Retinal pigment epithelial cell (primary cell): ENCODE results near the gene CYP24A1.

Experiments
- DNase-seq: peaks from one replicate; pipeline ENCODE4 v3.0.0-alpha.2; 2010; ENCODE audit warnings: low read depth
- H3K4me3 ChIP-seq: 2 replicates; pipeline ENCODE4 v1.5.1; 2011; ENCODE audit warnings: mild to moderate bottlenecking, low read length, control low read depth, moderate library complexity
- CTCF ChIP-seq: conservative IDR thresholded peaks from 2 replicates; pipeline ENCODE4 v1.5.1; 2011; ENCODE audit warnings: low read depth, low read length, control low read depth, inconsistent platforms

The CYP24A1 gene

GRCh38 chr20:54116550-54117235, 57.1 kb downstream of the CYP24A1 start:
- DNase-seq, result no peak
- H3K4me3 ChIP-seq, result no peak overlapping the region
- TF ChIP-seq CTCF, result no peak

- no peak for DNase-seq
Observed at GRCh38 chr20:54115172-54115854, 58.5 kb downstream of the CYP24A1 start.

GRCh38 chr20:54114109-54114508, 59.7 kb downstream of the CYP24A1 start:
- no peak for TF ChIP-seq CTCF
- DNase-seq, result no peak
- no peak overlapping the region for H3K4me3 ChIP-seq

More at GRCh38 chr20:54115172-54115854, 58.5 kb downstream of the CYP24A1 start:
- no peak for TF ChIP-seq CTCF
- no peak overlapping the region for H3K4me3 ChIP-seq

- no peak for TF ChIP-seq CTCF
- H3K4me3 ChIP-seq, result no peak overlapping the region
- no peak for DNase-seq
Observed at GRCh38 chr20:54113566-54113965, 60.2 kb downstream of the CYP24A1 start.

- DNase-seq, result no peak
- no peak overlapping the region for H3K4me3 ChIP-seq
- no peak for TF ChIP-seq CTCF
Observed at GRCh38 chr20:54112221-54112884, 61.4 kb downstream of the CYP24A1 start.

- no peak for TF ChIP-seq CTCF
- no peak overlapping the region for H3K4me3 ChIP-seq
- no peak for DNase-seq
Observed at GRCh38 chr20:54111460-54111859, 62.3 kb downstream of the CYP24A1 start.

GRCh38 chr20:54110457-54110856, 63.3 kb downstream of the CYP24A1 start:
- no peak overlapping the region for H3K4me3 ChIP-seq
- DNase-seq, result no peak
- TF ChIP-seq CTCF, result no peak
